Glutamatergic neuron (in vitro differentiated cells): ENCODE results near the gene SMIM36. TPM values are rescaled to one million over a fixed set of nuclear protein-coding genes. Genes with fewer than 3 reads are reported as not detected.

Source experiments
- DNase-seq: peaks from one replicate; pipeline ENCODE4 v3.0.0; 2022
- H3K27ac Mint-ChIP-seq: one replicate; pipeline ENCODE4 v1.8.0; 2020; ENCODE audit warnings: mild to moderate bottlenecking, mixed read lengths, inconsistent platforms; ENCODE audit not compliant: unreplicated experiment
- H3K27me3 Mint-ChIP-seq: one replicate; pipeline ENCODE4 v1.8.0; 2020; ENCODE audit warnings: mild to moderate bottlenecking, moderate library complexity, mixed read lengths, inconsistent platforms; ENCODE audit not compliant: unreplicated experiment
- H3K36me3 Mint-ChIP-seq: one replicate; pipeline ENCODE4 v1.8.0; 2020; ENCODE audit warnings: mild to moderate bottlenecking, mixed read lengths, inconsistent platforms; ENCODE audit not compliant: unreplicated experiment
- H3K4me1 Mint-ChIP-seq: one replicate; pipeline ENCODE4 v1.8.0; 2020; ENCODE audit warnings: mild to moderate bottlenecking, low read depth, mixed read lengths, inconsistent platforms; ENCODE audit not compliant: unreplicated experiment
- H3K4me3 Mint-ChIP-seq: one replicate; pipeline ENCODE4 v1.8.0; 2020; ENCODE audit warnings: mild to moderate bottlenecking, mixed read lengths, inconsistent platforms; ENCODE audit not compliant: unreplicated experiment
- H3K9me3 Mint-ChIP-seq: one replicate; pipeline ENCODE4 v1.8.0; 2020; ENCODE audit warnings: mild to moderate bottlenecking, moderate library complexity, mixed read lengths, inconsistent platforms; ENCODE audit not compliant: unreplicated experiment
- total RNA-seq: library from RNA; stranded (reverse); fragmentation: NEBNext Ultra II Directional; extraction: Animal tissue kit (Norgen Biotek cat#: 25700); gene quantifications from one replicate; pipeline ENCODE4 v1.2.1, GENCODE V29; 2021; ENCODE audit not compliant: unreplicated experiment
- TF ChIP-seq, protein P1 (sequence below): fragments of 200-600 bp; sonication (generic); IDR thresholded peaks from one replicate; pipeline ENCODE4 v1.5.0; 2021; ENCODE audit not compliant: partially characterized antibody, unreplicated experiment

SMIM36 gene
- total RNA-seq, 1 donor from 2014 or later = not detected

GRCh38 chr17:55417411-55418268, 93.6 kb downstream of the SMIM36 start:
- H3K27ac Mint-ChIP-seq = no peak overlapping the region

DNA sequence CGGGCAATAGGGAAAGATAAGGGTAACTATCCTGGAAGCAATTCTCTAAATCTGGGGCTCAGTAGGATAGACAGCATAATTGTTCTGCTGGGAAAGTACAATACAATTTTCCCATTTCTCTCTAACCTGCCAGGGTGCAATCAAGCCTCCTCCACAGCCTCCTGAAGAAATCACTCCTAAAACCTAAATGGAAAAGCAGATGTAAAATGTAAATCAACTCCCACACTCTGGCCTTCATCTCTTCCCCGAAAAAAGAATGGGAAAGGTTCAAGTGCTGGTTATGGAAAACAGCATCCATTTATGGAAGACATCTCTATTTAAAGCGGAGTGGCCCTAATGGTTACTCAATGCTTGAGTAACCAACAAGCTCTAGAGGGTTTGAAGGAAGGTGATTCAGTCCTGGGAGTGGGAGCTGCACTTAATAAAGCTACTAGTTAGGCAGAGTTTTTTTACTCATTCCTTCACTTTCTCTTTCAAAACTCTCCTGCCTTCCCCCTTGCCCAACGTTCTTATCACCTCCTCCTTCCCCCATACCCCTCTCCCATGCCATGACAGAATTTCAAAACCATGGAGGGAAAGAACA, 94.7 kb downstream of the SMIM36 start:
- Mint-ChIP-seq H3K4me1 (peaks cover 4% of the 10 kb centered on the region), H3K27ac (no peak overlapping the region), H3K36me3 (peaks cover 4% of the 10 kb centered on the region), H3K4me3 (no peak overlapping the region), H3K9me3 (peaks cover 5% of the 10 kb centered on the region), H3K27me3 (peaks cover 2% of the 10 kb centered on the region)
- TF ChIP-seq, protein P1, sequence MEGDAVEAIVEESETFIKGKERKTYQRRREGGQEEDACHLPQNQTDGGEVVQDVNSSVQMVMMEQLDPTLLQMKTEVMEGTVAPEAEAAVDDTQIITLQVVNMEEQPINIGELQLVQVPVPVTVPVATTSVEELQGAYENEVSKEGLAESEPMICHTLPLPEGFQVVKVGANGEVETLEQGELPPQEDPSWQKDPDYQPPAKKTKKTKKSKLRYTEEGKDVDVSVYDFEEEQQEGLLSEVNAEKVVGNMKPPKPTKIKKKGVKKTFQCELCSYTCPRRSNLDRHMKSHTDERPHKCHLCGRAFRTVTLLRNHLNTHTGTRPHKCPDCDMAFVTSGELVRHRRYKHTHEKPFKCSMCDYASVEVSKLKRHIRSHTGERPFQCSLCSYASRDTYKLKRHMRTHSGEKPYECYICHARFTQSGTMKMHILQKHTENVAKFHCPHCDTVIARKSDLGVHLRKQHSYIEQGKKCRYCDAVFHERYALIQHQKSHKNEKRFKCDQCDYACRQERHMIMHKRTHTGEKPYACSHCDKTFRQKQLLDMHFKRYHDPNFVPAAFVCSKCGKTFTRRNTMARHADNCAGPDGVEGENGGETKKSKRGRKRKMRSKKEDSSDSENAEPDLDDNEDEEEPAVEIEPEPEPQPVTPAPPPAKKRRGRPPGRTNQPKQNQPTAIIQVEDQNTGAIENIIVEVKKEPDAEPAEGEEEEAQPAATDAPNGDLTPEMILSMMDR = no peak
- DNase-seq = no peak

More at GRCh38 chr17:55417411-55418268, 93.6 kb downstream of the SMIM36 start:
- peaks cover 5% of the 10 kb centered on the region for H3K9me3 Mint-ChIP-seq
- peaks cover 2% of the 10 kb centered on the region for H3K27me3 Mint-ChIP-seq
- no peak for DNase-seq
- no peak overlapping the region for H3K4me3 Mint-ChIP-seq
- TF ChIP-seq, protein P1 = no peak
- peaks cover 4% of the 10 kb centered on the region for H3K4me1 Mint-ChIP-seq
- H3K36me3 Mint-ChIP-seq = peaks cover 4% of the 10 kb centered on the region

DNA sequence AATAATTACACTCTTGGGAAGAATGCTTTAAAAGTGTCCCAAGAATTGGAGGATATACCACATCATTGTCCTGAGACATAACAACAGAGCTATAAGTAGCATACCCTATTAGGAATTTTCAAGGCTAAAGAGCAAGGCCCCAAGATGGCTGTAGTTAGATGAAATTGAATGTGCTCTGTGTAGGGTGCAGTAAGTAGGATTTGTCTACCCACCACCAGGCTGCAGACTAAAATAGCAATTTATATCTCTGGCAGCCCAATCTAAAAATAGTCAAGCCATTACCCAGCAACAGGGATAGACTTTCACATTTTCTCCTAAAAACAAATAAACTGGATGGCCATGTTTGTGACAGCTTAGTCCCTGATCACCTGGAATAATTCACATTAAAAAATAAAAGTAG, 95.3 kb downstream of the SMIM36 start:
- H3K4me3 Mint-ChIP-seq = no peak overlapping the region
- H3K36me3 Mint-ChIP-seq = peaks cover 4% of the 10 kb centered on the region
- peaks cover 4% of the 10 kb centered on the region for H3K4me1 Mint-ChIP-seq
- TF ChIP-seq, protein P1 = no peak
- no peak for DNase-seq
- H3K27me3 Mint-ChIP-seq = peaks cover 2% of the 10 kb centered on the region
- no peak overlapping the region for H3K27ac Mint-ChIP-seq
- H3K9me3 Mint-ChIP-seq = peaks cover 5% of the 10 kb centered on the region

GRCh38 chr17:55414983-55415382, 96.3 kb downstream of the SMIM36 start:
- H3K36me3 Mint-ChIP-seq = peaks cover 4% of the 10 kb centered on the region
- H3K9me3 Mint-ChIP-seq = peaks cover 3% of the 10 kb centered on the region
- TF ChIP-seq, protein P1 = no peak
- DNase-seq = no peak
- peaks cover 3% of the 10 kb centered on the region for H3K4me1 Mint-ChIP-seq
- H3K4me3 Mint-ChIP-seq = no peak overlapping the region
- no peak overlapping the region for H3K27ac Mint-ChIP-seq
- H3K27me3 Mint-ChIP-seq = no peaks in the 10 kb centered on the region
